Lung (tissue), 12 donors: Measurements from ENCODE around the gene CCDC57. TPM values are rescaled to one million over a fixed set of nuclear protein-coding genes. Genes with fewer than 3 reads are reported as not detected.

ENCODE experiments used
- ATAC-seq: fragments of 200-7000 bp; cut with Tn5 transposase; one replicate; pipeline ENCODE4 v1.9.1; 2020; ENCODE audit warnings: moderate number of reproducible peaks; ENCODE audit not compliant: insufficient read depth, low FRiP score
- DNase-seq, 3 donors: peaks; one replicate each; pipeline ENCODE4 v3.0.0-alpha.2; 2013 to 2017
- H3K27ac ChIP-seq, 2 donors: one replicate each; pipeline ENCODE4 v1.5.1; 2013; ENCODE audit warnings: mild to moderate bottlenecking in 2 of 2, moderate library complexity in 2 of 2, control low read depth in 1 of 2, inconsistent platforms in 1 of 2, low read depth in 1 of 2, low read length in 1 of 2
- H3K27me3 ChIP-seq, 3 donors: one replicate each; pipeline ENCODE4 v1.5.1; 2013; ENCODE audit warnings: low read length in 2 of 3; ENCODE audit not compliant: control insufficient read depth in 3 of 3, insufficient read depth in 3 of 3
- H3K36me3 ChIP-seq, 4 donors: one replicate each; pipeline ENCODE4 v1.5.1; 2013; ENCODE audit warnings: low read length in 4 of 4, mild to moderate bottlenecking in 1 of 4, moderate library complexity in 1 of 4; ENCODE audit not compliant: control insufficient read depth in 4 of 4, insufficient read depth in 4 of 4
- H3K4me1 ChIP-seq, 5 donors: one replicate each; pipeline ENCODE4 v1.5.1; 2013; ENCODE audit warnings: low read length in 5 of 5, mild to moderate bottlenecking in 2 of 5, moderate library complexity in 1 of 5; ENCODE audit not compliant: control insufficient read depth in 5 of 5, insufficient read depth in 5 of 5
- H3K4me3 ChIP-seq: one replicate; pipeline ENCODE4 v1.5.1; 2013; ENCODE audit warnings: mild to moderate bottlenecking, control low read depth, moderate library complexity
- H3K9ac ChIP-seq, 2 donors: one replicate each; pipeline ENCODE4 v1.5.1; 2013; ENCODE audit warnings: low read length in 2 of 2, control low read depth in 1 of 2; ENCODE audit not compliant: insufficient read depth in 1 of 2
- H3K9me3 ChIP-seq, 4 donors: one replicate each; pipeline ENCODE4 v1.5.1; 2013; ENCODE audit warnings: low read length in 3 of 4, mild to moderate bottlenecking in 1 of 4, moderate library complexity in 1 of 4; ENCODE audit not compliant: control insufficient read depth in 4 of 4, insufficient read depth in 3 of 4
- CTCF ChIP-seq: IDR thresholded peaks from 2 replicates; pipeline ENCODE4 v1.5.1; 2012; ENCODE audit warnings: mild to moderate bottlenecking; ENCODE audit errors: control extremely low read depth, extremely low read depth
- WGBS, 2 donors: extraction: QIAGEN DNeasy Blood & Tissue Kit; methylation state at CpG; one replicate each; pipeline ENCODE4 v1.1.7; 2013; 5-methylcytosine and 5-hydroxymethylcytosine counted together
- polyA plus RNA-seq, 2 donors: library from polyadenylated mRNA; stranded (reverse); fragments of 200-250 nt; gene quantifications; one replicate each; pipeline ENCODE4 v1.2.1, GENCODE V29; 2013
- total RNA-seq, 2 donors: library from RNA; depleted of rRNA in 1 of 2; stranded (reverse); fragments of >200 nt in 1 of 2; gene quantifications; one replicate each; pipeline ENCODE4 v1.2.1, GENCODE V29; 2014 to 2021
- donor health status: control.
- donor health status: control.
- donor health status: Bipolar disorder and iron deficiency.
- donor health status: healthy.
- donor health status: DM: yes; HTN: yes; CAD: no.

CCDC57 gene
- total and polyA plus RNA-seq, 4 donors, result 33.2 to 128 (median 74.9) TPM

GRCh38 chr17:82219753-82220709 lies 7.4 kb upstream of the CCDC57 start:
- DNase-seq, result no peak
- Histone ChIP-seq H3K27ac (no peak overlapping the region), H3K4me3 (no peak overlapping the region), H3K4me1 (peaks cover 0 to 19% (median 0%) of the 10 kb centered on the region in 5 donors), H3K27me3 (no peaks in the 10 kb centered on the region), H3K9me3 (no peaks in the 10 kb centered on the region), H3K9ac (no peak overlapping the region), H3K36me3 (no peaks in the 10 kb centered on the region)
- ATAC-seq, result no peak
- no peak for TF ChIP-seq CTCF
- 89 to 93% methylated on average over 11 of the region's 11 CpGs for WGBS, 2 donors

- H3K4me1 ChIP-seq, result peaks cover 0 to 19% (median 0%) of the 10 kb centered on the region in 5 donors
- DNase-seq, result no peak
- no peaks in the 10 kb centered on the region for H3K9me3 ChIP-seq
- H3K4me3 ChIP-seq, result no peak overlapping the region
- WGBS, 2 donors, result 91 to 94% methylated on average over 6 to 7 of the region's 7 CpGs
- ATAC-seq, result no peak
- TF ChIP-seq CTCF, result no peak
- H3K9ac ChIP-seq, result no peak overlapping the region
- H3K36me3 ChIP-seq, result no peaks in the 10 kb centered on the region
- H3K27me3 ChIP-seq, result no peaks in the 10 kb centered on the region
- no peak overlapping the region for H3K27ac ChIP-seq
These were observed 6.4 kb upstream of the CCDC57 start for GRCh38 chr17:82219083-82219482.

- H3K27ac ChIP-seq, result no peak overlapping the region
- H3K36me3 ChIP-seq, result no peaks in the 10 kb centered on the region
- H3K9ac ChIP-seq, result no peak overlapping the region
- ATAC-seq, result no peak
- H3K27me3 ChIP-seq, result no peaks in the 10 kb centered on the region
- no peak for DNase-seq
- 89 to 93% methylated on average over 32 of the region's 32 CpGs for WGBS, 2 donors
- TF ChIP-seq CTCF, result no peak
- H3K4me3 ChIP-seq, result no peak overlapping the region
- no peaks in the 10 kb centered on the region for H3K9me3 ChIP-seq
- H3K4me1 ChIP-seq, result peaks cover 0 to 21% (median 1%) of the 10 kb centered on the region in 5 donors
These were observed 5.9 kb upstream of the CCDC57 start for GRCh38 chr17:82218349-82219075.
